GM15510 (cell line): Measurements from ENCODE around the gene C4orf50.

Experiments used
- POLR2A ChIP-seq: IDR thresholded peaks from 3 replicates; pipeline ENCODE4 v1.6.1; 2011; ENCODE audit warnings: borderline replicate concordance; ENCODE audit not compliant: insufficient read length; ENCODE audit errors: extremely low read depth

The C4orf50 gene

GRCh38 chr4:6031846-6032245 lies 13.6 kb upstream of the C4orf50 start:
- TF ChIP-seq POLR2A: no peak

GRCh38 chr4:6030679-6031078 lies 12.4 kb upstream of the C4orf50 start:
- no peak for TF ChIP-seq POLR2A

GRCh38 chr4:6029254-6029653 lies 11.0 kb upstream of the C4orf50 start:
- TF ChIP-seq POLR2A: no peak

GRCh38 chr4:6028168-6028567 lies 9.9 kb upstream of the C4orf50 start:
- TF ChIP-seq POLR2A: no peak

GRCh38 chr4:6027392-6027791 lies 9.2 kb upstream of the C4orf50 start:
- no peak for TF ChIP-seq POLR2A

GRCh38 chr4:6024313-6024960 lies 6.2 kb upstream of the C4orf50 start:
- TF ChIP-seq POLR2A: no peak

GRCh38 chr4:6023731-6024130 lies 5.5 kb upstream of the C4orf50 start:
- TF ChIP-seq POLR2A: no peak

GRCh38 chr4:6022607-6023288 lies 4.5 kb upstream of the C4orf50 start:
- no peak for TF ChIP-seq POLR2A

- no peak for TF ChIP-seq POLR2A
Observed at GRCh38 chr4:6021831-6022606, 3.8 kb upstream of the C4orf50 start.

- TF ChIP-seq POLR2A: no peak
Observed at GRCh38 chr4:6020613-6021012, 2.4 kb upstream of the C4orf50 start.

- no peak for TF ChIP-seq POLR2A
Observed at GRCh38 chr4:6019316-6020263, 1.4 kb upstream of the C4orf50 start.

GRCh38 chr4:6017800-6018199 lies 431 bp downstream of the C4orf50 start:
- no peak for TF ChIP-seq POLR2A

GRCh38 chr4:6017030-6017429 lies 1.2 kb downstream of the C4orf50 start:
- no peak for TF ChIP-seq POLR2A

GRCh38 chr4:6013564-6013963 lies 4.7 kb downstream of the C4orf50 start:
- no peak for TF ChIP-seq POLR2A
